ENCODE results near the gene PANX1.

Gene PANX1

DNA sequence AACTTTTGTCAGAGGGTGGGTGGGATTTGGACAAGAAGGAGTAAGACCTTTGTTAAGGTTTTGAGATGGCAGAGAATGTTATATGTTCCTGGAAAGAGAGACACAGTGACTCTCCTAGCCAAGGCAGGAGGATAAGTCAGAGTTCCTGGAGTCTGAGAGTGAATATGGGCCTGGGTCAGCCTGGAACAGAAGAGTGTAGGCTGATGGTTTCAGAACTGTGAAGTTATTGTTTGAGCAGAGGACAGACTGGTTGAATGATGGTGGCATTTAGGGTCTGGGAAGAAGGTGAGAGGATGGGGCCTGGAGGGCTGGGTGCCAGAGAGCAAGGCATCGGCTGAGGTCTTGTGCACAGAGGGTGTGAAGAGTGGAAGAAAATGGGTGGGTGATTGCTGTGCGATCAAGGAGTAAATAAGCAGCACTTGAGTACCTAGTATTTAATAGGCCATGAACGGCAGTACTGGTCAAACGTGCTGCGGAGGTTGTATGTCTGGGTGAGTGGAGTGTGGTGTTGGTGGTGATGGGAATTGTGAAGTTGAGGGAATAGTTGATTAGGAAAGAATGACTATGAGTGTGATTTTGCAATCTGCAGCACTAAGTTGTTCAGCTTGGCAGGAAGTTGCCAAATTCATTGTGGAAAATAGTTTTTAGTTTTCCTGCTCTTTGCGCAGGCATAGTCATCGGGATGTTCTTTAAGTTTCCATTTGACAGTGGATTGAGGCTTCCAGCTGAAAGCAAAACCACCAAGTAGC is 1.8 kb downstream of the PANX1 start:
- no peak for DNase-seq

DNA sequence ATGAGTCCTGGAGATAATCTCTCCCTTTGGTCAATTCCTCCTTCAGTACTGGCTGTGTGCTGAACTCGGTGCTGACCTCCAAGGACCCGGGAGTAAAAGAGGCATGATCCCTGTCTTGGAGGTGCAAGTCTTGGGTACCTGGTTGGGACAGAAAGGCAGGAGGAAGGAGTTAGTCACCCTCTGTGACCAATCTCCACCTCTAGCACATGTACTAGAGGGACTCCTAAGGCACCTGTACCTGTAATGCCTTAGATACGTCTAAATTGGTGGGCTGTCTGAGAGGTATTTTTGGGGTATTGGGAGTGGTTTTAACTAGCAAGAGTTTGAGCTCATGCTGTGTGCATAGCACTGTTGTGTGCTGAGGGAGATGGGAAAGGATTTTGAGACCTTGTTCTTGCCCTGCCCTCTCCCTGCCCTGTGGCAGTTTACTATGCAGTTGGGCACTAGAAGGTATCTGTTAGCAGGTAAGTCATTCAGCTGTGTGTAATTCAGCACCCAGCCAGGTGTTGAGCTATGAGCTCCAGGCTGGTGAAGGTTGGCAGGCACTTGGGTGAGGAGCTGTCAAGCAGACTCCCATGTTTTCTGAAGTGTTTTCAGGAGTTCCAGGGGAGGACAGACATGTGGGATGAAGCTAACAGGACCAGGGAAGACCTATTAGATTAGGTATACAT is 2.5 kb downstream of the PANX1 start:
- peak; percentile 3 for DNase-seq

DNA sequence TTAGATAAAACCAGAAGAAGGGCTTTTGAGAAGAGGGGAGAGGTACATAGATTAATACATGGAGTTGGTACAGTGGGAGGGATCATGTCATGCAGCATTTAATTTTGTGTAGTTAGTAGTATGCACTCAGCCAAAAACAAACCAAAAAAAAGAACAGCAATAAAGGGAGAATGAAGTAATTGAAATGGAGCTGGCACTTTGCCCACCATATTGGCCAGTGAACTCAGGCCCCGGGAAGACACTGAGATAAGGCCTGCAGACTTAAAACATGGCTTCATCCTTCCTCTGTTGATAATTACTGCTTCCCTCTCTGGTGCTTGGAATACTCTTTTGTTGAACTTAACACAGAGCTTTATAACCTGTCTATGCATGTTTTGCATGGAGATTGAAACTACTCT is 3.1 kb downstream of the PANX1 start:
- no peak for DNase-seq

DNA sequence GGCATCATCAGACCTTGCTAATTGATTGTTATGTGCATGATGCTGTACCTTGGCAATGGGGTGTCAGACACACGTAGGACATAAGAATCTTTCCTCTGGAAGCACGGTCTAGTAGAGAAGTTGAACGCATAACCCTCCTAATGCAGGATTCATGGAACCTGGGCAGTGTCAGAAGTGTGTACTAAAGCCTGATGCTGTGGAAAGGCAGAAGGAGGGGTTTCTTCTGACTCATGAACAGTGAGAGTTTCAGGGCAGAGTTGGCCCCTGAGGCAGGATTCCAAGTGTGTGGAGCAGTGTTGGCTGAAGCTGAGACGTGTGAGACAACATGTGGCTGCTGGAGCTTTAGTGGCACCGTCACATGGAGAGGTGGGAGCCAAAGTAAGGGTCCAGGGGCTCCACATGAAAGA is 3.5 kb downstream of the PANX1 start:
- DNase-seq = no peak

DNA sequence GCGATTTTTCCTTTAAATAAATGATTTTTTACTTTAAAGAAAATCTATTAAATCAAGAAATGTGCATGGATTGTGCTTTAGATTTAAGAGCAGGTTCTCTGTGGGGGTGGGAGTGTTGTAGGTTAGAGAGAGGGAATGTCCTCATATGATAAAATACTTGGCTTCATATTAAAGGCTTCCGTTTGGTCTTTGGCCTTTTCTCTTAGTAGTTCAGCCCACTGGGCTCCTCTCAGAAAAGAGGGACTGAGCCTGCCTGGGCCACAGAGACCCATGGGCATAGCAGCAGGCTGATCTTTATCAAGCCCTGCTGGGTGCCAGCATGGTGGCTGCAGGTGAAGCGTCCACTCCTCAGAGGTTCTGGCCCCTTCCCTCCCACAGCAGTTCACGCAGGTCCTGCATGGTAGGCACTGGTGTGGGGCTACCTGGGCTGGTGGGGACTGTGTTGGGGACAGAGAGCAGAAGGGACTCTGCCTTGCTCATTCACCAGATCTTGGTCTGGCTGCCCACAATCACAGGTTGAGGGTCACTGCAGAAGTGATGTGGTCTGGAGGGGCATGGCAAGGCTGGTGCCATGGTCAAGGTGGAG is 4.3 kb downstream of the PANX1 start:
- DNase-seq = no peak

DNA sequence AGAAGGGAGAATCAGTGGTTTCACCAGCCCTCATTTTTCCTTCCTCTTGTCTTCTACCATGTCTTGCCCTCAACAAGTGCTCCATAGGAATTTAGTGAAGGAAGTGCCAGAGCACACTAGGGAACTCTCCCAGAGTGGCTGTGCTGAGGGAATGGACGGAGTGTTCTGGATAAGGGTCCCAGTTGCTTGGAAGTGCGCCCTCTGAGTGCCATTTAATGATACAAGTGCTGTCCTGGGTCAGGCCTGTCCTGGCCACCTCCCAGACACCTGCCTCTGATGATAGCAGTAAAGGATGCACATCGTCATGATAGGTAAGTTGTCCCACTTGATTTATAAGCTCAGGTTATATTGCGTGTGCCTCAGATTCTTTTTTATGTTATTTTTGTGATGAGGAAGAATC is 5.1 kb downstream of the PANX1 start:
- DNase-seq = no peak

DNA sequence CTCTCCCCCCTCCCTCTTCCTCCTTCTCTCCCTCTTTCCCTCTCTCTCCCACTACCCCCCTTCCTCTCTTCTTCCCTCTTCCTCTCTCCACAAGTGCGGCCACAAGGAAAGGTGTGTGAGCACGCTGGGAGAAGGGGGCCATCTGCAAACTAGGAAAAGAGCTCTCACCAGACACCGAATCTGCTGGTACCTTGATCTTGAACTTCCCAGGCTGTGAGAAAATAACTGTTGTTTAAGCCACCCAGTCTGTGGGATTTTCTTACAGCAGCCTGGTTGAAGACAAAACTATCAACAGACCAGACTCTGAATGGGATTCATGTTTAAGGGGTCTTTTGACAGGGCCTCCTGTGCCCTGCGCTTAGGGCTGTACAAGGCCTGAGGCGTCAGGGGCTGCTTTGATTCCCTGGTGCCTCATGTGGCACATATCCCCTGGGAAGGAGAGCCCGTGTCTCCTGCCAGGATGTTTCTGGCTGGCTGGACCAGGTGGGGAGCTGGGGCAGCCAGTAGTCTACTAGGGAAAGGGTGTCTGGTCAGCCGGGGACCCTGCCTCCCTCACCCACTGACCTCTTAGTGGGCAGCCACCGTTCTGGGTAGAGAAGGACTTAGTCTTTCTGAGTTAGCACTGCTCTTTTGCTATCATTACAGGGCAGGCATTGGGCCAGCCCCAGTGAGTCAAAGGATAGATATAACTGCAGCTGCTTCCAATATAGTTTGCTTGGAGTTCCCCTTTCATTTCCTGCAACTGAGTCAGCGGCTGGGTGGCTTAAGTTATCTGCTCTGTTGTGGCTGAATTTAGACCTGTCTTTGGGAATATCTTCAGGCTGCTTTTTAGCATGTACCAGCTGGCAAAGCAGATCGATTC is 6.2 kb downstream of the PANX1 start:
- DNase-seq = no peak

DNA sequence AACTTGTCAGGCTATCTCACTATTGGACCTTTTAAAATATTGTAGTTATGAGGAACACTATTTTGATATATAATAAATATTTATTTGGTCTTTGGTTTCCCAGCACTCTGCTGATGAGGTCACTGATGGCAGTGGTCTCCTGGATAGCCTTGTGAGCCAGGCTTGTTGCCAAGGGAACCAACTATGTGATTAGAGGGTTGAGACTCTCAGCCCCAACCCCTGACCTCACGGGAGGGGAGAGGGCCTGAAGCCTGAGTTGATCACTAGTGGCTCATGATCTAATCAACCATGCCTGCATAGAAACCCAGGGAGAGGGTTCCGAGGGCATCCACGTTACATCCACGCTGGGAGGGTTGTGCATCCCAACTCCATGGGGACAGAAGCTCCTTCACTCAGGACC is 10.8 kb downstream of the PANX1 start:
- no peak for DNase-seq

DNA sequence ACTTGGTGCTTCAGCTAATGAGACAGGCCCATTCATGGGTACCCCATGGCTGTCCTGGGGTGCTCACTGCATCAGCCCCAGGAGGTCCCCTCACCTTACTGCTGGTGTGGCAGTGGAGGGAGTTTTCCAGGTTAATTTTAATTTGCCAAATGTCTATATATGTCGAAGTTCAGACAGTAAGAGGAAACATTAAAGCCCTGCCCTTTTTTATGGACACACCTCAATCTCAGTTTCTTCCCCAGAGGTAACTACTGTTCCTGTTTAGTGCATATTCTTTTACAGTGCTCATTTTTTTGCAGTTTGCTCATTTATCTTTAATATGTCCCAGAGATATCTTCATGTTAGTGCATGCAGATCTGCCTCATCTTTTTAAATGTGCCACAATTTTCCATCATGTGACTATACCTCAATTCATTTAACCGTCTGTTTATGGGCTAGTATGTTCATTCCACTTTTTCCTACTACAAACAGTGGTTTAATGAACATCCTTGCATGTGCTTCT is 11.6 kb downstream of the PANX1 start:
- no peak for DNase-seq

DNA sequence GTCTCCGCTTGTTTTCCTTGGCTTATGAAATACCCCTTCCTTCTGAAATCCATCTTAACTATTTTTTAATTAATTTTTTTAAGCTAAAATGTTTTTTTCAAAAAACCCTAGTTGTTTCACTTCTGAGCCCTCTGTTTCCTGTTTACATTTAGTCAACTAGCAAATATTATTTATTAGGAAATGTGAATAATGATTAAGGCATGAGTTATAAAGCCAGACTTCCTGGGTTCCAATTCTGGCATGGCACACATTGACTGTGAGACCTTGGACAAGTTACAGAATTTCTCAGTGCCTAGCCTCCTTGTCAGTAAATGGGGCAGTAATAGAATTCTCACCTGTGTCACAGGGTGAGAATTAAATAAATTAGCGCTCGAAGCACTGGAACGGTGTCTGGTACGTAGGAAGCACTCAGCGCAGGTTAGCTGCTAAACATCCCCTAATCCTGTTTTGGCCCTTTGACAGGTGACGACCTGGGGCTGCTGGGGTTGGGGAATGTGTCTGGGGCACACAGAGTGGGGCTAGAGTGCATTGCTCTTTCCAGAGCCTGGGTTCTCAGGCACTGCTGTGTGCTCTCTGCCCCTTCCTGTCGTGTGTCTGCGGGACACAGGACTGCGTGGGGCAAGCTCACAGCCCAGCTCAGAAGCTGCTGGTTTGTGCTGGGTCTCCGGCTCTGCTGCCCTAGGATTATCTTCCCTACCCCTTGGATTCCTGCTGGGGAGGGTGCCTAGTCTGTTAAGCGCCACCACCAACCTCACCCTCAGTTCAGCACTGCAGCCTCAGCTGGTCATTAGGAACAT is 13.1 kb downstream of the PANX1 start:
- no peak for DNase-seq

DNA sequence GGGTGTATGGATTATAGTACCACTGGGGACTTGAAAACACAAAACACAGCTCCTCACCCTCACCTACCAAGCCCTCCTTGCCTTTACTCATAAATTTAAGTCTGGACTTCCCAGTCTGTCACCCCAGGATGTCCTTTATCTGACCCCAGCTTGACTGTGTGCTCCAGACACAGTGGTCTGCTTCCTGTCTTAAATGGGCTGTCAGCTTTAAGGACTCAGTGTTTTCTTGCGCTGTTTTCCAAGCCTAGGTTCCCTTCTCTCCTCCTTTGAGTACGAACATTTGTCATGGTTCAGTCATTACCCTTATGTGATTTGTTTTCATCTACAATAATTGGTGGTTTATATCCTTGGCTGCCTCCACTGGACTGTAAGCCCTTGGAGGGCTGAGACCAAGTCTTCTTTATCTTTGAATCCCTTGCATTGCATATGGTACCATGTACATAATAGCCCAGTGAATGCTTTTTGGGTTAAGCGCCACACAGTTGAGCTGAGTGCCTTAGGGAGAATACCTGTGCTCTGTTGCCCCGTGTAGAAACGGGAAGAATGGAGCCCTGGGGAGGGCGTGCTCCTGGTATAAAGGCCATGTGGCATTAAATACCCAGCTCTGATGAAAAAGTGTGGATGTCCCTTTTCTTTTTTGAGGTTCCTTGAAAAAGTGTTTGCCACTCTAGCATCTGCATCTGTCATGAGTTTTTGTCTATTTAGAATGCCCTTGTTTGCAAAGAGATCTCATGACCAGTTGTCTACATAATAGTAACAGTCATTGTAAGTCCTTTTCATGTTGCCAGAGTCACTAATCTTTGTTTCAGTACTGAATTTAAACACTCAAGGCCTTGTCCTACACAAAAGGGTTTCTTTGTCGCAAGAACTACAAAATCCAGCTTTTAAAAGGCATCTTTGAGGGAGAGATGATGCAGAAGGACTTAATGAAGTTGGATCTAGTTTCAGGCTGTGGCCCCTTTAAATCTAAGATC is 14.0 kb downstream of the PANX1 start:
- no peak for DNase-seq

DNA sequence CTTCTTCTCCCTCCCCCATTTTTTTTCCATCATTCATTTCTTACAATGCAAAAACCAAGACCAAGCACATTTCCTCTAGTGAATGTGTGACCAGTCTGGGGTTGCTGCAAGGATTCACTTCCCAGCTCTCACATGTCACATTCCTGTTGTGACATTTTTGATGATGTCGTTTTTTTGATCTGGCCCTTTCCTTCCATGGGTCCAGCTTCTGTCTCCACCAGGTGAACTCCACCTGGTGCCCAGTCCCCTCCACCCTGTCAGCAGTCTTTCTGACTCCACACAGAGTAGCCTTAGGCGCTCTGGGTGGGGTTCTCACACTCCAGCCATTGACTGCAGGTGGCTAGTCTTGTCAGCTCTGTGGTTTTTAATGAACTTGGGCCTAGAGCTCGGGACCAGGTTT is 15.6 kb downstream of the PANX1 start:
- no peak for DNase-seq

DNA sequence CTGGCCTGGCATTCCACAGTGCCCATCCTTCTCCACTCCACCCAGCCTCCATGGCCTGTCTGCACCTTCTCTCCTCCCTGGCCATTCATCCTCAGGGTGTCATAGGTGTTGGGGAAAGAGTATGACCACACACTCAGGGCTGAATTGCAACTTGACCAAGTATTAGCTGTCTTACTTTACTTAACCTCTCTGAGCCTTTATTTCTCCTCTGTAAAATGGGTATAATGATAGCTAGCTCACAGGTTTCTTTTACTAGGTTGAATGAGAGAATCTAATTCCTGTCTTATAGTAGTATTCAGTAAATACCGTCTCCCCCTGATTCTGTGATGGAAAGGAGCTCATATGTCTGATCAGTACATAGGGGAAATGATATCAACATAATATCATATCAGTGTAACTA is 16.0 kb downstream of the PANX1 start:
- no peak for DNase-seq

DNA sequence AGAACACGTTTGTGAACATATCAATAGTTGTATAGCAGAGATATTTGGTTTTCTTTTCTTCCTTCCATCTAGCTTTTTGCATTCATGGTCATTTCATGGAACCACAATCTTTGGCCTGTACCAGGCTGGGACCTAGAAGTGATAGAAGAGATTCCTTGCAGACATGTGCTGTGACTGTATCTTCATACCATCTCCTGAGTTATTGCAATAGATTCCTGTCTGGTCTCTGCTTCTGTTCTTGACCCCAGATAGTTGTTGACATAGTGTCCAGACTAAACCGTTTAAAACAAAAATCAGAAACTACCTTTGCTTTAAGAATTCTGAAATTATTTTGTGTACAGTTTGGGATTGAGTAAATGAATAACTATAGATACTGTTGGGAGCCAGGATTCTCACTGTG is 16.8 kb downstream of the PANX1 start:
- no peak for DNase-seq

DNA sequence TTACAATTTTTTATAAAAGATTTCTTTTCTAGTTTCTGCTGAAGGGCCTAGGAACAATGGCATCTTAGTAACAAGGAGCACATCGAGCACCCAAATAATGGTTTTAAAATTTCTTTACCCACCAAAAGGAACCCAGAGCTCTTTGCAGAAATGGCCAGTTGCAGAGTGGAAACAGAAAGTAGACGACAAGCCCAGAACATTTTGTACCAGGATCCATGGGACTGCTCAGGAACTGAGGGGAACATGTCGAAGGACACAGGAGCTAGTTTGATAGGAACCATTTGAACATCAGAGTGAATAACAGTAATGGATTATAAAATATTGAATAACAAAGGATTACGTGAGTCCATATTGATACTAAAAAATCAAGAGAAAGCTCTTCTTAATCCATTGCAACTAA is 17.3 kb downstream of the PANX1 start:
- DNase-seq = no peak

DNA sequence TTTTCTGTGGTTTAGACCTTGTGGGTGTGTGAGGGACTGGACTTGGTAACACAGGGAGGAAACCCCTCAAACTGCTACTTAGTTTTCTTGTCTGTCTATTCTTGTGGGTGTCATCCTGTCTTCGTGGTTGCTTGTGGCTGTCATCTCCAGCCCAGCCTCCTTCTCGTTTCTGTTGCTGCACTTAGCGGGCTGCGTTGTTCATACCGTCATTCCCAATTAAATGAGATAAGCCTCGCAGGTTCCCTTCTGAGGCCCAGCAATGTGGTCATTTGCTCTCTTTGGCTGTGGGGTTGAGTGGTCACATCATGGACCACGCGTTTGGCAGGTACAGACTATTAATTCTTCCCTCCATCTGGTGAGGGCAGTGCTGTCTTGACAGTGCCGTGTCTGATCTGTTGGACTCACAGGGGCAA is 18.8 kb downstream of the PANX1 start:
- DNase-seq = no peak

DNA sequence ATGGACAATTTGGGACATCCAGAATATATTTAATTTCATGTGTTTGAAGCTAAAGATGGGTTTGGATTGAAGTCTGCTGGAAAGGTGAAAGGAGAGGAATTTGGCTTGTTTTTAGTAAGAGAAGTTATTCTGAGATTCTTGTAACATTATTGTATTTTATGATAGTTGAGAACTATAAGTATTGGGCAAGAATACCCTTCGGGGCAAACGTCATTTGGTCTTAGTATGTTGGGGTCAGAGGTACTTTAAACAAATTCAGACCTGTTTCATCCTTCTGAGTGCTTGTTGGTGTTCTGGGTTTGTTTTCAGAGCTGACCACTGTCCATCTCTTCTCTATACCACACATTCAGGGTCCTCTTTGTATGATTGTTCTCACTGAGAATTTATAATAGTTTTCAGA is 19.5 kb downstream of the PANX1 start:
- DNase-seq = no peak

DNA sequence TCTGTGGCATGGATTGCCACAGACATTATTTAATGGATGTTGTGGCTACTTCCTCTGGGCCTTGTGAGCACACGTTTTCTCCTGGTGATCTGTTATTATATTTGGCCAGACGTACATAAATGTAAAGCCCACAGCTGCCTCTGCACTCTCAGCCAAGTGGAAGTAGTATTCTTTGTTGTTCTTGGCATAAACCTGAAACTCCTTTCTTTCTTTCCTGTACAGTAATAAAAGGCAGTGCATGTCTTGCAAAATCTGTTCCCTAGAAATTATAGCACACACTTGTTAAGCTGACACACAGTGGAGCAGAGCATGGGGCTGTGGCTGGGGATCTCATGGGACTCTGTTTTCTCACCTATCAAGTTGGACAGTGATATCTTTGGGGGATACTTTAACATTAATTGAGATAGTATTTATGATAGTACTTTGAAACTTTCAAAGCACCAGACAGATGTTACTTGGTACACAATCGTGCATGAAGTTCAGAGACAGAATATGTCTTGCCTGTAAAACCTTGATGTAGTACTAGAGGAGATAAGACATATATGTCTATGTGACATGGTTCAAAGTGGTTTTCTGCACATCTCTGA is 20.9 kb downstream of the PANX1 start:
- no peak for DNase-seq

DNA sequence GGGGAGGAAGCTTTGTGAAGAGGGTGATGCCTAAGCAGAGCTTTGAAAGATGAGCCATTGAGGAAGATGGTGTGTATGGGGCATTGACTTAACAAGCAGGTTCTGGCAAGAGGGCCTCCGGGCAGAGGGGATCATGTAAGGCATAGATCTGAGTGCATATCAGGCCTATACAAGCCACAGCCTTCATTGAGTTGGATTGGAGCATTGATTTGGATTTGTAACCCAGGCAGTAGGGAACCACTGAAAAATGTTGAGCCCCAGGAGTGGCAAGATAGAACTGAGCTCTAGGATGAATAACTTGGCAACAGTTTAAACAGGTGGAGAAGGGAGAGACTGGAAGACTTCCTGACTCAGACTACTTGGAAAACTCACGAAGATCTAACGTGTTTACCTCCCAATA is 21.4 kb downstream of the PANX1 start:
- no peak for DNase-seq

Measured in NCI-H1092 (cell line).